A549 (cell line): Measurements from ENCODE around the gene DNAH7.

Experiments
- POLR2A ChIP-seq: IDR thresholded peaks from 2 replicates; pipeline ENCODE4 v1.6.1; 2012; ENCODE audit warnings: mild to moderate bottlenecking, low read length
- RFX5 ChIP-seq: fragments of 450-650 bp; IDR thresholded peaks from 2 replicates; pipeline ENCODE4 v1.7.1; 2014; ENCODE audit warnings: antibody characterized with exemption, mild to moderate bottlenecking, moderate library complexity
- TF ChIP-seq, protein P1 (sequence below): fragments of >200 bp; sonication (Bioruptor Twin); formaldehyde crosslinking; IDR thresholded peaks from 3 replicates; pipeline ENCODE4 v1.5.1; 2016
- TF ChIP-seq, protein P2 (sequence below): fragments of 200-600 bp; sonication (generic); IDR thresholded peaks from 2 replicates; pipeline ENCODE4 v1.6.1; 2016; ENCODE audit warnings: antibody characterized with exemption, mild to moderate bottlenecking, moderate library complexity

DNA sequence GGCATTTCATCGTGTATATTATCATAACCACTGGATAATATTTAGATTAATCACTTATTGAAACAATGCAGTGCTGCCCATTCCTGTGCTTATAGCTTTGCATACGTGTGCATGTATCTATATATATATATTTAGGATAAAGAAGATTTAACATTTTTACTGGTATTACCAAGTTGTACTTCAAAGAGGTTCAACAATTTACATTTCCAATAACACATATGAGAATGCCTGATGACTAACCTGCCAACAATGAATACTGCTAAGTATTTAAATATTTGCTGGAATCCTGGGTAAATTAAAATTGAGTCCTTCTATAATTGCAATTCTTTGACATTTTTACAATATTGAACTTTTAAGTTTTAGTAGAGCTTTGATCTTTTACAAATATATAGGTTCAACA lies 300.2 kb downstream of the DNAH7 start:
- TF ChIP-seq POLR2A (no peak), RFX5 (no peak)
- TF ChIP-seq, protein P1, sequence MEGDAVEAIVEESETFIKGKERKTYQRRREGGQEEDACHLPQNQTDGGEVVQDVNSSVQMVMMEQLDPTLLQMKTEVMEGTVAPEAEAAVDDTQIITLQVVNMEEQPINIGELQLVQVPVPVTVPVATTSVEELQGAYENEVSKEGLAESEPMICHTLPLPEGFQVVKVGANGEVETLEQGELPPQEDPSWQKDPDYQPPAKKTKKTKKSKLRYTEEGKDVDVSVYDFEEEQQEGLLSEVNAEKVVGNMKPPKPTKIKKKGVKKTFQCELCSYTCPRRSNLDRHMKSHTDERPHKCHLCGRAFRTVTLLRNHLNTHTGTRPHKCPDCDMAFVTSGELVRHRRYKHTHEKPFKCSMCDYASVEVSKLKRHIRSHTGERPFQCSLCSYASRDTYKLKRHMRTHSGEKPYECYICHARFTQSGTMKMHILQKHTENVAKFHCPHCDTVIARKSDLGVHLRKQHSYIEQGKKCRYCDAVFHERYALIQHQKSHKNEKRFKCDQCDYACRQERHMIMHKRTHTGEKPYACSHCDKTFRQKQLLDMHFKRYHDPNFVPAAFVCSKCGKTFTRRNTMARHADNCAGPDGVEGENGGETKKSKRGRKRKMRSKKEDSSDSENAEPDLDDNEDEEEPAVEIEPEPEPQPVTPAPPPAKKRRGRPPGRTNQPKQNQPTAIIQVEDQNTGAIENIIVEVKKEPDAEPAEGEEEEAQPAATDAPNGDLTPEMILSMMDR = no peak
- TF ChIP-seq, protein P2, sequence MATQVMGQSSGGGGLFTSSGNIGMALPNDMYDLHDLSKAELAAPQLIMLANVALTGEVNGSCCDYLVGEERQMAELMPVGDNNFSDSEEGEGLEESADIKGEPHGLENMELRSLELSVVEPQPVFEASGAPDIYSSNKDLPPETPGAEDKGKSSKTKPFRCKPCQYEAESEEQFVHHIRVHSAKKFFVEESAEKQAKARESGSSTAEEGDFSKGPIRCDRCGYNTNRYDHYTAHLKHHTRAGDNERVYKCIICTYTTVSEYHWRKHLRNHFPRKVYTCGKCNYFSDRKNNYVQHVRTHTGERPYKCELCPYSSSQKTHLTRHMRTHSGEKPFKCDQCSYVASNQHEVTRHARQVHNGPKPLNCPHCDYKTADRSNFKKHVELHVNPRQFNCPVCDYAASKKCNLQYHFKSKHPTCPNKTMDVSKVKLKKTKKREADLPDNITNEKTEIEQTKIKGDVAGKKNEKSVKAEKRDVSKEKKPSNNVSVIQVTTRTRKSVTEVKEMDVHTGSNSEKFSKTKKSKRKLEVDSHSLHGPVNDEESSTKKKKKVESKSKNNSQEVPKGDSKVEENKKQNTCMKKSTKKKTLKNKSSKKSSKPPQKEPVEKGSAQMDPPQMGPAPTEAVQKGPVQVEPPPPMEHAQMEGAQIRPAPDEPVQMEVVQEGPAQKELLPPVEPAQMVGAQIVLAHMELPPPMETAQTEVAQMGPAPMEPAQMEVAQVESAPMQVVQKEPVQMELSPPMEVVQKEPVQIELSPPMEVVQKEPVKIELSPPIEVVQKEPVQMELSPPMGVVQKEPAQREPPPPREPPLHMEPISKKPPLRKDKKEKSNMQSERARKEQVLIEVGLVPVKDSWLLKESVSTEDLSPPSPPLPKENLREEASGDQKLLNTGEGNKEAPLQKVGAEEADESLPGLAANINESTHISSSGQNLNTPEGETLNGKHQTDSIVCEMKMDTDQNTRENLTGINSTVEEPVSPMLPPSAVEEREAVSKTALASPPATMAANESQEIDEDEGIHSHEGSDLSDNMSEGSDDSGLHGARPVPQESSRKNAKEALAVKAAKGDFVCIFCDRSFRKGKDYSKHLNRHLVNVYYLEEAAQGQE = no peak
